SH-SY5Y (cell line): ENCODE data around the gene PLCL2.

Experiments
- GATA2 ChIP-seq: IDR thresholded peaks from 2 replicates; pipeline ENCODE4 v1.6.1; 2011; ENCODE audit warnings: mild to moderate bottlenecking, low read depth, low read length
- GATA3 ChIP-seq: IDR thresholded peaks from 2 replicates; pipeline ENCODE4 v1.6.1; 2011; ENCODE audit warnings: low read depth, mild to moderate bottlenecking, low read length, moderate library complexity

DNA sequence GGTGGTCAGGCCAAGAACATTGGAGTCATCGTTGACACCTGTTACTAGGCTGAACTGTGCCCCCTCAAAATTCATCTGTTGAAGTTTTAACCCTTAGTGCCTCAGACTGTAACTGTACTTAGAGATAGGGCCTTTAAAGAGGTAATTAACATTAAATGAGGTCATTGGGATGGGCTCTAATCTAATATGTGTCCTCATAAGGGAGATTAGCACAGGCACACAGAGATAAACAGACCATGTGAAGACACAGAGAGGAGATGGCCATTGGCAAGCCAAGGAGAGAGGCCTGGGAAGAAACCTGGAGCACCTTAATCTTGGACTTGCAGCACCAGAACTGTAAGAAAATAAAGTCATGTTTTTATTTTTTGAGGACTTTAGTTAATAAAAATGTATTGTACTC, 59.6 kb downstream of the PLCL2 start:
- TF ChIP-seq GATA2 (no peak), GATA3 (no peak)
